NCI-H446 (cell line): Measurements from ENCODE around the gene SSU72.
"Not testable (repeated sequence)": the region's sequence is repeated elsewhere in the genome, so short reads cannot be mapped to it uniquely, and the experiment has no call there.

Source experiments
- DNase-seq, 2 experiments: peaks; one replicate each; lab custom pipeline; 2025; lab: John Stamatoyannopoulos, UW

Gene SSU72

DNA sequence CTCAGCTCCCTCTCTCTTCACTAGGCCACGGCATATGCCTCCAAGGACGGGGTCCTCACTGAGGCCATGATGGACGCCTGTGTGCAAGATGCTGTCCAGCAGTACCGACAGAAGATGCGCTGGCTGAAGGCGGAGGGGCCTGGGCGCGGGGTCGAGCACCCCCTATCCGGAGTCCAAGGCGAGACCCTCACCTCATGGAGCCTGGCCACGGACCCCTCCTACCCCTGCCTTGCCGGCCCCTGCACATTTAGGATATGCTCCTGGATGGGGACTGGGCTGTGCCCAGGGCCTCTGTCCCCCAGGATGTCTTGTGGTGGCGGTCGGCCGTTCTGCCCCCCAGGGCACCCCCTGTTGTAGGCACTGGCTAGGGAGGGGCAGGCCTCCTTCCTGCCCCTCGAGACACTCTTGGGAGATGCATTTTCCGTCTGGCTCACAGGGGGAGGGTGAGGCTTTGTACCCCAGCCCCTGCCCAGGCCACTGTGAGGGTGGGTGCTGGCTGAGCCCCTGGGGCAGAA, 79.1 kb downstream of the SSU72 start:
- not testable (repeated sequence) for DNase-seq

DNA sequence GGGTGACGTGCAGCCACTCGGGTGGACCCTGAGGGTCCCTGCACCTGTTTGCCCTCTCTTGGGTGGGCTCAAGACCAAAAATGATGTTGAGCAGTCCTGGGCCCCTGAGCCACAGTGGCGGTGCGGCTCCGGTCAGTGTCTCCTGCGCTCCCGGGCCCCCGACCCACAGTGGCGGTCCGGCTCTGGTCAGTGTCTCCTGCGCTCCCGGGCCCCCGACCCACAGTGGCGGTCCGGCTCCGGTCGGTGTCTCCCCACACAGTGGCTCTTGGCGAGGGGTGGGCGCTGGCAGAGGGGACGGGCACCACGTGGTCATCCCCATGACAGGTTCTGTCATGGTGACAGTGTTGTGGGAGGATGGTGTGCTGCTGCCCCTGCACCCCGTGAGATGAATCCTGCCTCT, 80.4 kb downstream of the SSU72 start:
- not testable (repeated sequence) for DNase-seq
